ENCODE results near the gene RAPGEF2. TPM values are rescaled to one million over a fixed set of nuclear protein-coding genes. Genes with fewer than 3 reads are reported as not detected.

Gene RAPGEF2
- total RNA-seq, 2 donors from 2014 or later = 38.2 to 46.7 TPM

GRCh38 chr4:159296061-159296460 lies 193.2 kb downstream of the RAPGEF2 start:
- intact Hi-C loops (cut with DNase I) = no loop called here
- Histone ChIP-seq H3K9me3 (no peaks in the 10 kb centered on the region), H3K27me3 (no peaks in the 10 kb centered on the region), H3K36me3 (replicated peaks in 1 of 2; ENCODE audit: insufficient read depth in 1 of 2, low read depth in 2 of 2) (no peaks in the 10 kb centered on the region), H3K4me1 (peaks cover 9% of the 10 kb centered on the region), H3K27ac (no peak overlapping the region), H3K4me3 (no peak overlapping the region)
- TF ChIP-seq POLR2A (IDR thresholded peaks at IDR 0.05) = no peak
- no peak for TF ChIP-seq CTCF (IDR thresholded peaks at IDR 0.05)
- no peak for ATAC-seq
- DNase-seq = no peak

GRCh38 chr4:159297091-159297490 lies 194.2 kb downstream of the RAPGEF2 start:
- peaks cover 9% of the 10 kb centered on the region for H3K4me1 ChIP-seq
- TF ChIP-seq CTCF (IDR thresholded peaks at IDR 0.05) = no peak
- TF ChIP-seq POLR2A (IDR thresholded peaks at IDR 0.05) = no peak
- no peak for DNase-seq
- intact Hi-C loops (cut with DNase I) = no loop called here
- 77 to 81% methylated on average over 4 of the region's 4 CpGs for WGBS, 2 donors
- H3K27ac ChIP-seq = no peak overlapping the region
- ATAC-seq = no peak
- no peaks in the 10 kb centered on the region for H3K36me3 ChIP-seq (replicated peaks in 1 of 2; ENCODE audit: insufficient read depth in 1 of 2, low read depth in 2 of 2)
- no peaks in the 10 kb centered on the region for H3K9me3 ChIP-seq
- no peaks in the 10 kb centered on the region for H3K27me3 ChIP-seq
- H3K4me3 ChIP-seq = no peak overlapping the region

- no peak overlapping the region for H3K4me3 ChIP-seq
- ATAC-seq (no peak), DNase-seq (no peak)
- H3K9me3 ChIP-seq = no peaks in the 10 kb centered on the region
- intact Hi-C loops (cut with DNase I) = no loop called here
- no peaks in the 10 kb centered on the region for H3K36me3 ChIP-seq (replicated peaks in 1 of 2; ENCODE audit: insufficient read depth in 1 of 2, low read depth in 2 of 2)
- peaks cover 9% of the 10 kb centered on the region for H3K4me1 ChIP-seq
- no peaks in the 10 kb centered on the region for H3K27me3 ChIP-seq
- WGBS, 2 donors = 45 to 46% methylated on average over 4 of the region's 4 CpGs
- no peak overlapping the region for H3K27ac ChIP-seq
- TF ChIP-seq CTCF (IDR thresholded peaks at IDR 0.05) = no peak
- no peak for TF ChIP-seq POLR2A (IDR thresholded peaks at IDR 0.05)
These were observed 195.6 kb downstream of the RAPGEF2 start for GRCh38 chr4:159298502-159298901.

- H3K9me3 ChIP-seq = no peaks in the 10 kb centered on the region
- H3K27me3 ChIP-seq = no peaks in the 10 kb centered on the region
- no peak for TF ChIP-seq POLR2A (IDR thresholded peaks at IDR 0.05)
- no peak for TF ChIP-seq CTCF (IDR thresholded peaks at IDR 0.05)
- H3K4me3 ChIP-seq = no peak overlapping the region
- H3K27ac ChIP-seq = no peak overlapping the region
- H3K36me3 ChIP-seq (replicated peaks in 1 of 2; ENCODE audit: insufficient read depth in 1 of 2, low read depth in 2 of 2) = no peaks in the 10 kb centered on the region
- peaks cover 4% of the 10 kb centered on the region for H3K4me1 ChIP-seq
- intact Hi-C loops (cut with DNase I) = no loop called here
- ATAC-seq (no peak), DNase-seq (no peak)
- WGBS, 2 donors = 94% methylated on average over 4 of the region's 4 CpGs
These were observed 200.6 kb downstream of the RAPGEF2 start for GRCh38 chr4:159303435-159303834.

GRCh38 chr4:159305129-159305528 lies 202.2 kb downstream of the RAPGEF2 start:
- WGBS, 2 donors = 82 to 88% methylated on average over 2 of the region's 2 CpGs
- DNase-seq (no peak), ATAC-seq (no peak)
- Histone ChIP-seq H3K36me3 (replicated peaks in 1 of 2; ENCODE audit: insufficient read depth in 1 of 2, low read depth in 2 of 2) (no peaks in the 10 kb centered on the region), H3K4me3 (no peak overlapping the region), H3K27ac (no peak overlapping the region), H3K4me1 (no peaks in the 10 kb centered on the region), H3K9me3 (no peaks in the 10 kb centered on the region), H3K27me3 (no peaks in the 10 kb centered on the region)
- TF ChIP-seq CTCF (IDR thresholded peaks at IDR 0.05) (no peak), POLR2A (IDR thresholded peaks at IDR 0.05) (no peak)
- intact Hi-C loops (cut with DNase I) = no loop called here
